GM21717 (cell line): ENCODE data around the gene DNAAF1.
"Not testable (repeated sequence)": the region's sequence is repeated elsewhere in the genome, so short reads cannot be mapped to it uniquely, and the experiment has no call there.

Experiments used
- ATAC-seq: cut with Tn5 transposase; IDR thresholded peaks from one replicate; pipeline ENCODE4 v1.9.1; 2021; ENCODE audit warnings: mild to moderate bottlenecking, moderate library complexity; ENCODE audit not compliant: unreplicated experiment

DNAAF1 gene

DNA sequence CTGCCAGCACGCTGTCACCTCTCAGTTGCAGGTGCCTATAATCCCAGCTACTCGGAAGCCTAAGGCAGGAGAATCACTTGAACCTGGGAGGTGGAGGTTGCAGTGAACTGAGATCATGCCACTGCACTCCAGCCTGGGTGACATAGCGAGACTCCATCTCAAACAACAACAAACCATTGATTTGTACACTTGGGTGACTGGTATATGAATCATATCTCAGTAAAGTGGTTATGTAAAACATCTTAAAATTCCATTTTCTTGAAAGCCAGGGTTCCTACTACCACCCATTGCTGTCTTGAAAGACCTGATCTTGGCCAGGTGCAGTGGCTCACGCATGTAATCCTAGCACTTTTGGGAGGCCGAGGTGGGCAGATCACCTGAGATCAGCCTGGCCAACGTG is 60.0 kb downstream of the DNAAF1 start:
- not testable (repeated sequence) for ATAC-seq

DNA sequence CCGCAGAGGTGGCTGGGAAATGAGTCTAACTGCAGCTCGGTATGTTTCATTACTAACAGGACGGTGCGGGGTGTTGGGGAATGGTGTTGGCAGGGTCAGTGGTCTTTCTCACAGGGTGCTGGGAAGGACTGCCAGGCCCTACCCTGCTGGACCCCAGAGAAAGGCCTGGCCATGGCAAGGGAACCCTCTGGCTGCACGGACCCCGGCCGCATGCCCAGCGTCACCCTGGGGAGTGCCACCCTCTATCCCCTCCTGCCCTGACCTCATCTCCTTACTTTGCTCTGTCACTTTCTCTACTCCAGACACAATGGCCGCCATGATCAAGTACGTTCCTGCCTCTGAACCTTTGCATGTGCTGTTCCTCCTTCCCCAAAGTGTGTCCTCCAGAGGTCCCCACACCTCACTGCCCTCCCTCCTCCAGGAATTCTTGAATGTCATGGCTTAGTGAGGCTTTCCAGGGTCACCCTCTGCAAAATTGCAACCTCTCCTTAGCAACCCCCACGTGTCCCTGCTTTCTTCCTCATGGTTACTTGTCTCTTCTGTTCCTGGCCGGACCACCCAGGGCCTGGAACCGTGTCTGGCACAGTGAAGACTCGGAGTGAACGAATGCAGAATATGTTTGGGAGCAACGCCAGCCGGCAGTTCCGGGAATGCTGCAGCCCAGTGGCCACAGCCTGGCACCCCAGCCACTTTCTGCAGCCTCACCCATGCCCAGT is 61.0 kb downstream of the DNAAF1 start:
- no peak for ATAC-seq

DNA sequence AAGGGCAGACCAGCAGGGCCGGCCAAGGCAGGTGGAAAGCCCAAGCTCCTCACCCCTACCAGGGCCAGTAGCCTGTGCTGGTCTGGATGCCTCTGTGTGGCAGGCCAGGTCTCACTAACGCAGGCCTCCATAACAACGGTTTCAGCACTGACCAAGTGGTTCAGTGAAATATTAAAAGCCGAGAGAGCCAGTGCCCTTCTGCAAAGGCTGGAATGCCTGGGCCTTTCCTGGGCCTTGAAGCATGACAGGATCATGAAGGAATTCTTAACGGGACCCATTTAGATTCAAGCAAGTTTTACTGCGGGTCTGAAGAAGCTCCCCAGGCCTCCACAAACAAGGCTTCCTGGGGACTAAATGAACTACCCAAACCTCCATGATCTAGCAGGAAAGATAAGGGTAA is 62.1 kb downstream of the DNAAF1 start:
- no peak for ATAC-seq

DNA sequence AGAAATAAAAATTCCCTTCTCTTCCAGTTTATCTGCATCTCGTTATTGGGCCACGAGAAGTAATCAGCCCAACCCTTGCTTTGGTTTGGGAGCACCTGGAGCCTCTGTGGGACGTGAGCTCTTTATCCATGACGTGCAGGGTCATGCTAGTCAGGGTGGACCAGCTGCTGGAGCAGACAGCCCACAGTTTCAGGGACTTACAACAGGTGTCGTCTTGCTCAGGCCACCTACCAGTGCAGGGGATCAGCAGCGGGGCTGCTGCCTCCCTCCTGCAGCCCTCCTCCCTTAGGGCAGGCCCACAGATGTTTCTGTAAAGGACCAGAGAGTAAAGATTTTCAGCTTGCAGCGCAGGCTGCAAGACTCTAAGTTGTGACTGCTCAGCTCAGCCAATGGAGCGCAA is 62.8 kb downstream of the DNAAF1 start:
- ATAC-seq: no peak

DNA sequence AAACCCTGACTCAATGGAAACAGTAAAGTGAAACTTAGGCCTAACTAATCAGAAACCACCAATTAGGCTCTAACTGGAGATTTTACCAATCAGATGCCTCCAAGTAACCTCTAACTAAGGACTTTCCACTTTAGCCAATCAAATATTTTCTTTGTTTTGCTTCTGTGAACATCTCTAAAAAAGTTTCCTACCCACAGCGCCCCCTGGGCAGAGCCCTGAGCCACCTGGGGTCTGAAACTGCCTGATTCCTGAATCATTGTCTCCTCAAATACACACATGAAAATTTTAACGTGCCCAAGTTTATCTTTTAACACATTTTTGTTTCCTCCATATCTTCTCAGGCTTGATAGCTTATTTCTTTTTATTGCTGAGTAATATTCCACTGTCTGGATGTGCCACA is 64.9 kb downstream of the DNAAF1 start:
- ATAC-seq: no peak

DNA sequence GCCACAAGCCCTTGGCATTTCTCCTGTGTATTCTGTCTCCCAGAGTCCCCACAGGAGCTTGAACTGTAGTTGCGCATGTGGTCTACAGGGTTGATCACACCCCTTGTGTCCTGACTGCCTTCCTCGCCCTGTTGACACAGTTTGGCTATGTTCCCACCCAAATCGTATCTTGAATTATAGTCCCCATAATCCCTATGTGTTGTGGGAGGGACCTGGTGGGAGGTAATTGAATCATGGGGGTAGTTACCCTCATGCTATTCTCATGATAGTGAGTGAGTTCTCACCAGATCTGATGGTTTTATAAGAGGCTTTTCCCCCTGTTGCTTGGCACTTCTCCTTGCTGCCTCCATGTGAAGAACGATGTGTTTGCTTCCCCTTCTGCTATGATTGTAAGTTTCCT is 67.0 kb downstream of the DNAAF1 start:
- ATAC-seq: no peak

DNA sequence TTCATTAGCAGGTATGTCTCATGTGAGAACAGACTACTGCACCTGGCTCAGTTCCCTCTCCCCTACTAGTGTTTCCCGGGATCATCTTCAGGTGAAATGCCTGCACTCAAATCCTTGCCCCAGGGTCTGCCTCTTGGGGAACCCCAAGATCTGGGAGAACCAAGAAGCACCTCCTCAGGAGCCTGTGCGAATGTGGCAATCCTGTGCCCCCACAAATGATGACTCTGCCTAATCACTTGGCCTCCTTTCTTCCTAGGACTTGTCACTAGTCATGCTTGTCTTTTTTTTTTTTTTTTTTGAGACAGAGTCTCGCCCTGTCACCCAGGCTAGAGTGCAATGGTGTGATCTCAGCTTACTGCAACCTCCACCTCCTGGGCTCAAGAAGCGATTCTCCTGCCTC is 67.5 kb downstream of the DNAAF1 start:
- no peak for ATAC-seq

DNA sequence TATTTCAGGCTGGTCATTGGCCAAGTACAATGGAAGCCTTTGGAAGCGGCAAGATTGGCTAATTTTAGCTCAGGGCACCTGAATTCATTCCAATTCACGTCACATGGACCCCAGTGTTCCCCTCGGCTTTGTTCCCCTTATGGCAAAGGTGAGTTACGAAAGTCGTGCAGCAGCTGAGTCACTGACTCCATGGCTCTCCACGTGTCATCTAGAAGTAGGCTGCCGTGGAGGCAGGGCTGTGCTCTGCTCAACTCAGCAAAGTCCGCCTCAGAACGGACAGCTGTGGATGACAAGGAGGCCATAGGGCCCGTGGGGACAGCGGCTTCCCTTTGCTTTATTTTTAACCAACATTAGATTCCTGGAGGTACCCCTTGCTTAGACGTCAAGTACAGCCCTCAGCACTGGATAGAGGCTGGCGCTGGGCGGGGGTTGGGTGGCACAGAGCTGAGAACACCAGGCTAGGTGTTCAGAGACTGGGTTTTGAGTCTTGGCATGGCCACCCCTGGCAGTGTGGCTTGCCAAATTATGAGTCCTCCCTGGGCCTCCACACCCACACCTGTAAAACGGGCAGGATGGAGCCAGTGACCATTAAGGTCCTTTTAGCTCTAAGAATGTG is 69.5 kb downstream of the DNAAF1 start:
- ATAC-seq: no peak

DNA sequence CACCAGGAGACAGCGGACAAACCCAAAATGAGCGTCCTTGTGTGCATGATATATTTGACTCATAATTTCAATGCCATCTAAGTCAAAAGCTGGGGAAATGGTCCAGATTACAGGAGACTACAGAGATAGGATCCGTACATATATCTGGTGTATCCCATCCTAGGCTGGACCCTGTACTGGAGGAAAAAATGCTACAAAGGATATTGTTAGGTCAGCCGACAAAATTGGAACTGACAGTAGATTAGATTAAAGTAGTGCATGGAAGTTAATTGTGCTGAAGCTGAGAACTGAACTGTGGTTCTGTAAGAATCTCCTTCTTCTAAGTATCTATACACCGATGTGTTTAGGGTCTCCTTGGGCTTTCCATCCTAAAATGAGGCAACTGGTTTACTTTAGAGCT is 70.4 kb downstream of the DNAAF1 start:
- ATAC-seq: no peak

DNA sequence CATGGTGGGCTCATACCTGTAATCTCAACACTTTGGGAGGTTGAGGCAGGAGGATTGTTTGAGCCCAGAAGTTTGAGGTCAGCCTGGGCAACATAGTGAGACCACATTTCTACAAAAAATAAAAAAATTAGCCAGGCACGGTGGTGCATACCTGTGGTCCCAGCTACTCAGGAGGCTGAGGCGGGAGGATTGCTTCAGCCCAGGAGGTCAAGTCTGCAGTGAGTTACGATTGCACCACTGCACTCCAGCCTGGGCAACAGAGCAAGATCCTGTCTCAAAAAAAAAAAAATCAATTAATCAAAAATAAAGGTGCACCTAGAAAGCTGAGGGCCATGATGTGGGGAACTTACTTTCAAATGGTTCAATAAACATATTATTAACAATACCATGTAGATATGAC is 71.0 kb downstream of the DNAAF1 start:
- not testable (repeated sequence) for ATAC-seq

DNA sequence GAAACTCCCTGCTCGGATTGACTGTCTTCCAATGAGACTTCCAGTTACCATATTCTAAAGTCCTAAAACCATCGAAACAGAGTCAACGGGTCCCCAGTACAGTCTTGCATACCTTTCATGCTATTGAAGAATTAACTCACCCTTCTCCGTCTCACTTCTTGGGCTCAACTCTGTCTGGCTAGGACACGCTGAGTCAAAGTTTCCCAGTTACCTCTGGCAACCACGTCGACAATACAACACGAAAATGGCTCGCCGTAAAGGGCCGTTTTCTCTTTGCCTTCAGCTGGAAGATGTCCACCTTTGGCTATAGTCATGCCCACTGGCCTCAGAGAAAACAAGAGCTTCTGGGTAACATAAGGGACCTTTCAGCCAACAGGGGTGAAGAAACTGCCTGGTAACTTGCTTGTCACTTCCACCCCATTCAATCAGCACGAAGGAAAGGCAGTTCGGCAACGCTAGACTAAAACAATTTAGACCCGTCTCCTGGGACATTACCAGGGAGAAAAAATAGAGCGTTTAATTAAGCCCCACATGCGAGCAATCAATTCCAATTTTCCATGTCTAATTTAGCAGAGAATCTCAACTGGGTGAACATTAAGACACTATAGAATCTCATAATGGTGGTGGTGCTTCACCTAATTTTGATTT is 73.2 kb downstream of the DNAAF1 start:
- no peak for ATAC-seq

DNA sequence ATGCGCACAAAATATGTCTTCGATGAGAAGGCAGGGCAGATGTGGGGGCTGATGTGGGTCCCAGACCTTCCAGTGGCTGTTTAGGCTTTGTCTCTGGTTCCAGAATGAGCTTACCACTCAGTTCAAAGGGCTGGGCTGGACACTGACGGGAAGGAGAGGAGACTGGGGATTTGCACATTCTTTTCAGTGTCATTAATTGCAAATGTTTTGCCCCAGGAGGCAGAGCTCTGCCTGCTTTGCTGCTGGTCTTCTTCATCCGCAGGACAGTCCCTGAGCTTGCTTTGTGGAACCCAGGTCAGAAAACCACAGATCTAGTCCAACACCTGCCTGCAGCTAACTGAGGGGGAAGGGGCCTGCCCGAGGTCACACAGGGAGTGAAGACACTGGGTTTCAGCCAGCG is 73.8 kb downstream of the DNAAF1 start:
- no peak for ATAC-seq

DNA sequence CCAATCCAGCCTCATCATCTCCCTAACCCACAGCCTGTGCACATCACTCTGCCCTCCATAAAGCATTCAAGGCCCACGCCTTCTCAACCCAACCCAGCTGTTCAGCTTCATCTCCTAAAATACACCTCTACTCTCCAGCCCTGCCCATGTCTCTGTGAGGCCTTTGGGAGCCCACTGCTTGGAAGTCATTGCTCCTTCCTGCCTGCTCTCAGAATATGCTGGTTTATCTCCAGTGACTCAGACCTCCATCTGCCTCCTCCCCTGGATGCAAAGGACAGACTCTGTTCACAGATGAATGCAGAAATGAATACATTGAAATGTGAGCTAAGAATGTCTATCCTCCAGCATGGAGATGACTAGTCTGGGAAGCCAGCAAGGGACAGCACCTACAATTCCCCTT is 75.7 kb downstream of the DNAAF1 start:
- no peak for ATAC-seq

DNA sequence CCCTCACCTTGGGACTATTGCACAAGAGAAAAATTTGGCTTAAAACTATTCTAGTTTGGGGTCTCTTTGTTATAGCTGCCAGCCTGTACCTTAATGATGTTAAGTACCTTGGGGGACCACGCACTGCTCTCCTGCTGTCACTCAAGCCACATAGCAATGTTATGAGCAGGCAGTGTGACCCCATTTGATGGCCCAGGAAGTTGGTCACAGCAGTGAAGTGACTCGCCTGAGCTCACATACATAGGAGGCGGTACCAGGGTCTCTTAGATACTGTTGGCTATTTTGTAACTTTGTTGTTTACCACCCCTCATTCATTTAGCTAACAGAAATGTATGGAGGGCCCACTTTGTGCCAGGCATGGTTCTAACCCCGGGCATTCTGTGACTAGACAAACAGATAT is 78.3 kb downstream of the DNAAF1 start:
- no peak for ATAC-seq

DNA sequence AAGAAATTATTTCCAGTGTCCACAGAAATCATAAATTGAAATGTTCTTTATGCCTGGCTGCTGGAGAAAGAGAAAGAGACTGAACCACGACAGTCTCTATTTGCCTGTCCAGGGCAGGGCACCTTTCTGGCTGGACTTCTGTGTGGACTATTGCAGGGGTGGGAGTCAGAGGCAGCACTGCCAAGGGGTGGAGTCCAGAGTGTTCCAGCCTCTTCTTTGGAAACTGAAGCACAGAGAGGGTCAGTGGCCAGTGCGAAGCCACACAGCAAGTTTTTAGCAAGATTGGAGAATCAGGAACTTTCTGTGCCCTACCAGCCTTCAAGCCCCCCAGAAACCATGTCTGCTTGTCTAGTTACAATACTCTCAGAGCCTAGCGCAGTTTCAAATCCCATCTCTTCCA is 79.4 kb downstream of the DNAAF1 start:
- no peak for ATAC-seq

DNA sequence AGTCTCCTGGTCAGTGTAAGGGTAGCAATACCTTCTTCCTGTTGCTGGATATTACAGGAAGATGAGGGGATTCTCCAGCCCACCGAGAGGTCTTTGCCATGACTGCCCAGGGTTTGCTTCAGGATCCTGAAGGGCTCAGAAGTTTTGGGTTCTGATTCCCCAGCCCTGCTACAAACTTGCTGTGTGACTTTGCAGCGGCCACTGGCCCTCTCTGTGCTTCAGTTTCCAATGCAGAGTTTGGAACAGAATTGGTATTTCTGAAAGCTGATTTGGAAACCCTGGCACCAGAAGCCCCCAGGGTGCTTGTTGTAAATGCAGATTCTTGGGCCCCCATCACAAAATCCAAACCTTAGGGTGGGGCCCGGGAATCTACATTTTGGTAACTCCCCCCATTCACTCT is 80.0 kb downstream of the DNAAF1 start:
- ATAC-seq: no peak

DNA sequence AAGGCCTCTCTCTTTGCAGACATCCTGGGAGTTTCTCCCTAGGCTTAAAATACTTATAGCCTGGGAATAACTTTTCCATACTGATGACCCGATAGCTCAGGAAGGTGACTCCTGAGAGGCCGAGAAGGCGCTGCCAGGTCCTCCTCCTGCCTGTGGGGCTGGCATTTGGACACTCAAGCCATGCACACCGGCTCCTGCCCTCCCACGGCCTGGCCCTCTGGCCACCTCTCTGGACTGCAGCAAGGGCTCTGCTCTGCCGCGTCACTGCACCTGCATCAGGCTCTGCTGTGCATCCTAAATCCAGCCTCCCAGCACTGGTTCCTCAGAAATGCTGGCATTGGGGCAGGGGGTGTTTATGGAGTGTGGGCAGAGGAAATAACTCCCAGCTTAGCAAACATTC is 80.5 kb downstream of the DNAAF1 start:
- no peak for ATAC-seq

DNA sequence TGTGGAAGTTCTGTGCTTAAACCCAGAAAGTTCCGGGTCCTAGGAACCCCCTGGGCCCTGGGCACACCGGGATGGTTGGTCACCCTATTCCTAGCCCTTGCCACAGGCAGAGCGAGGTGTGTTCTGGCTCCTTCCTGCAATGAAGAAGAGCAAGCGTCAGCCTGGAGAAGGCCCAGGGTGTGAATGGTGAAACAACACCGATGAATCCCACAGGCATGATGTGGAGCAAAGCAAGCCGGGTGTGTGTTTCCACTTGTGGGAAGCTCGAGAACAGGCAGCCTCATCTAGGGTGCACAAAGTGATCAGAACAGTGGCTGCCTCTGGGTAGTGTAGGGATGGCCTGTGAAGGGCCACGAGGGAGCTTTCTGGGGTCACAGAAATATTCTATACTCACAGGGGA is 80.9 kb downstream of the DNAAF1 start:
- no peak for ATAC-seq
